Panc1 (cell line): ENCODE measurements around the gene GRIK4. TPM values are rescaled to one million over a fixed set of nuclear protein-coding genes. Genes with fewer than 3 reads are reported as not detected.

Experiments used
- ATAC-seq: fragments of 200-7000 bp; cut with Tn5 transposase; 2 replicates; pipeline ENCODE4 v1.9.1; 2020; ENCODE audit warnings: mild to moderate bottlenecking, moderate library complexity
- BruUV-seq: library from RNA; stranded (reverse); fragments of 400-500 nt; replicated peaks from 2 replicates; lab custom pipeline; 2021; lab: Mats Ljungman, UMichigan
- CTCF ChIA-PET: fragments of 300-600 bp; sonication (Branson Sonifier 250); formaldehyde crosslinking; loops from one replicate; lab custom pipeline; 2022; ENCODE audit warnings: antibody characterized with exemption; lab: Charles Lee
- POLR2A ChIA-PET: fragments of 300-600 bp; sonication (Branson Sonifier 250); formaldehyde crosslinking; loops from one replicate; lab custom pipeline; 2022; ENCODE audit warnings: antibody characterized with exemption; lab: Charles Lee
- DNase-seq: peaks from one replicate; pipeline ENCODE4 v3.0.0-alpha.2; 2010; ENCODE audit warnings: low read depth, low spot score
- H3K27ac ChIP-seq: 2 replicates; pipeline ENCODE4 v1.5.1; 2011; ENCODE audit warnings: mild to moderate bottlenecking, low read length, inconsistent platforms
- H3K27me3 ChIP-seq: fragments of 200-500 bp; sonication (Bioruptor generic); 2 replicates; pipeline ENCODE4 v1.6.0; 2014; ENCODE audit warnings: low read length, inconsistent platforms; ENCODE audit not compliant: control insufficient read depth, insufficient read depth
- H3K36me3 ChIP-seq: fragments of 200-500 bp; sonication (Bioruptor generic); 2 replicates; pipeline ENCODE4 v1.5.1; 2014; ENCODE audit warnings: inconsistent platforms, mild to moderate bottlenecking, low read length, moderate library complexity; ENCODE audit not compliant: control insufficient read depth, insufficient read depth
- H3K4me1 ChIP-seq: 2 replicates; pipeline ENCODE4 v1.5.1; 2011; ENCODE audit warnings: inconsistent platforms, mild to moderate bottlenecking, low read length, moderate library complexity; ENCODE audit not compliant: control insufficient read depth, insufficient read depth
- H3K4me3 ChIP-seq, 2 experiments: 2 replicates each; pipeline ENCODE4 v1.5.1; 2011 to 2012; ENCODE audit warnings: low read depth in 2 of 2, low read length in 2 of 2, mild to moderate bottlenecking in 2 of 2, inconsistent platforms in 1 of 2, moderate library complexity in 1 of 2
- H3K9me3 ChIP-seq: fragments of 200-500 bp; sonication (Bioruptor generic); 2 replicates; pipeline ENCODE4 v1.5.1; 2014; ENCODE audit warnings: low read depth, mild to moderate bottlenecking, inconsistent platforms, low read length, moderate library complexity; ENCODE audit not compliant: control insufficient read depth, insufficient read depth
- CTCF ChIP-seq: fragments of 450-650 bp; IDR thresholded peaks from 2 replicates; pipeline ENCODE4 v1.5.1; 2017; ENCODE audit warnings: mild to moderate bottlenecking
- POLR2AphosphoS5 ChIP-seq: IDR thresholded peaks from 2 replicates; pipeline ENCODE4 v1.6.1; 2012; ENCODE audit warnings: mild to moderate bottlenecking, low read depth, low read length, moderate library complexity
- REST ChIP-seq, 2 experiments: IDR thresholded peaks; 2 replicates each; pipeline ENCODE4 v1.6.1; 2011 to 2012; ENCODE audit warnings: low read depth in 2 of 2, control low read depth in 1 of 2, low read length in 1 of 2, mild to moderate bottlenecking in 1 of 2, moderate library complexity in 1 of 2; ENCODE audit not compliant: insufficient read depth in 1 of 2
- SIN3A ChIP-seq: IDR thresholded peaks from 2 replicates; pipeline ENCODE4 v1.6.1; 2012; ENCODE audit warnings: low read depth, mild to moderate bottlenecking, low read length, moderate library complexity, borderline replicate concordance; ENCODE audit not compliant: insufficient read depth
- TCF7L2 ChIP-seq: IDR thresholded peaks from 2 replicates; pipeline ENCODE4 v1.6.1; 2011; ENCODE audit warnings: mild to moderate bottlenecking, low read depth, low read length, inconsistent platforms
- in situ Hi-C: cut with HindIII; loops from 2 replicates; pipeline ENCODE4 v1.10.0; 2016; ENCODE audit warnings: low sequenced_read_pairs, low pct_unique_long_range_greater_than_20kb
- intact Hi-C: fragments of 100-400 bp; cut with micrococcal nuclease; formaldehyde crosslinking; loops from one replicate; pipeline ENCODE4 v1.10.0; 2022; ENCODE audit not compliant: unreplicated experiment
- total RNA-seq: library from RNA; stranded (reverse); gene quantifications from one replicate; pipeline ENCODE4 v1.2.1, GENCODE V29; 2021; ENCODE audit not compliant: unreplicated experiment

The GRIK4 gene
- total RNA-seq, 1 experiment from 2014 or later, result 0.62 TPM

- Histone ChIP-seq H3K4me1 (no peaks in the 10 kb centered on the region), H3K4me3 (no peak overlapping the region), H3K36me3 (no peaks in the 10 kb centered on the region), H3K27ac (no peak overlapping the region), H3K27me3 (no peaks in the 10 kb centered on the region; the same call in 1 of the 2 replicates), H3K9me3 (no peaks in the 10 kb centered on the region)
- no TSS peak for BruUV-seq
- ChIA-PET POLR2A (no interaction called here), CTCF (no interaction called here)
- intact Hi-C loops (no loop called here), in situ Hi-C loops (no loop called here)
- TF ChIP-seq SIN3A, result no peak
- no peak for TF ChIP-seq POLR2AphosphoS5
- DNase-seq (no peak), ATAC-seq (no peak)
Measured at GRCh38 chr11:120775986-120776951, 264.7 kb downstream of the GRIK4 start.

- DNase-seq (no peak), ATAC-seq (no peak)
- in situ Hi-C loops, result no loop called here
- Histone ChIP-seq H3K4me3 (no peak overlapping the region), H3K27ac (no peak overlapping the region), H3K9me3 (no peaks in the 10 kb centered on the region), H3K36me3 (no peaks in the 10 kb centered on the region), H3K27me3 (peaks cover 5% of the 10 kb centered on the region; the same call in 1 of the 2 replicates), H3K4me1 (no peaks in the 10 kb centered on the region)
- ChIA-PET POLR2A (no interaction called here), CTCF (no interaction called here)
- no TSS peak for BruUV-seq
- TF ChIP-seq SIN3A (no peak), POLR2AphosphoS5 (no peak), REST (IDR thresholded peaks at IDR 0.05; ENCODE audit: insufficient read depth in 1 of 2, low read depth in 2 of 2, low read length in 1 of 2) (no peak), TCF7L2 (no peak), CTCF (no peak)
- intact Hi-C loops, result no loop called here
Measured at GRCh38 chr11:120778685-120779490, 267.3 kb downstream of the GRIK4 start.
